GM19023 (cell line): ENCODE data around the gene PDGFRA.
"Not testable (repeated sequence)": the region's sequence is repeated elsewhere in the genome, so short reads cannot be mapped to it uniquely, and the experiment has no call there.

Experiments used
- ATAC-seq: cut with Tn5 transposase; IDR thresholded peaks from one replicate; pipeline ENCODE4 v1.9.1; 2021; ENCODE audit warnings: mild to moderate bottlenecking, moderate library complexity; ENCODE audit not compliant: unreplicated experiment

Gene PDGFRA

GRCh38 chr4:54317690-54318089, 88.6 kb downstream of the PDGFRA start:
- no peak for ATAC-seq

GRCh38 chr4:54318904-54319303, 89.8 kb downstream of the PDGFRA start:
- no peak for ATAC-seq

- no peak for ATAC-seq
Observed at GRCh38 chr4:54320826-54321685, 92.0 kb downstream of the PDGFRA start.

- ATAC-seq, result peak; percentile 88
Observed at GRCh38 chr4:54322818-54323417, 93.8 kb downstream of the PDGFRA start.

GRCh38 chr4:54330896-54331295, 101.8 kb downstream of the PDGFRA start:
- no peak for ATAC-seq

DNA sequence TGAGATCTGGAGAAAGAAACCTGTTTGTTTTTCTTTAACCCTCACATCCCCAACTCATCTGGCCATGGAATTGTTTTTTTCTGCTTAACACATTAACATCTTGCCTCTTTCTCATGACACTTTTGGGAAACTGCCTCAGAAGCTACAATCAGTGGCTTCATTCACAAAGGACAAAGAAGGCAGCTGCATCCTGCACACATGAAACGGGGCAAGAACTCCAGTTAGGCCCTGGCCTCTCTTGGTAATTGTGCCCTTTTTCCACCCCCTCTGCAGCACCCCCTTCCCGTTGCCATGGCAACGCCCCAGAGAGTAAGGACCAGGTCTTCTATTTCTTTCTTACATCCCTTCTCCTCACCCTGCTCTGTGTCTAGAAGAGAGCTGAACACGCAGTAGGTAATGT, 103.4 kb downstream of the PDGFRA start:
- ATAC-seq, result no peak

DNA sequence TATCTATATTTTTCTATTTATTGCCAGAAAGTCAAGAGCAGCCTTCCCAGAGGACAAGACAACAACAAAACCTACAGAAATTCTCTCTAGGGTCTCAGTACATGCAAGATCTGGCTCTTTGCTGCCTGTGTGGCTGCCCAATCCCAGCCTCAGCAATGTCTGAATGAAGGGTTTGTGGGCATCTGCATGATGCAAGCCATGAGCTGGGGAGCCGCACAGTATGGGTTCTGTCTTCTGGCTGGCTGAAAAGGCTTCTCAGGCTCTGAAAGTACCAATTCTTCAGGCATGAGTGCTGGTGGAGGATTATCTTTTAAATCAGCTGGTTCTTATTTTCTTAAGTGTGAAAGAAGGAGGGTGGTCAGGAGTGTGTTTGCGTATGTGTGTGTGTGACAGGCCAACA, 104.6 kb downstream of the PDGFRA start:
- ATAC-seq, result no peak

- ATAC-seq, result not testable (repeated sequence)
Observed at GRCh38 chr4:54334769-54335168, 105.7 kb downstream of the PDGFRA start.

DNA sequence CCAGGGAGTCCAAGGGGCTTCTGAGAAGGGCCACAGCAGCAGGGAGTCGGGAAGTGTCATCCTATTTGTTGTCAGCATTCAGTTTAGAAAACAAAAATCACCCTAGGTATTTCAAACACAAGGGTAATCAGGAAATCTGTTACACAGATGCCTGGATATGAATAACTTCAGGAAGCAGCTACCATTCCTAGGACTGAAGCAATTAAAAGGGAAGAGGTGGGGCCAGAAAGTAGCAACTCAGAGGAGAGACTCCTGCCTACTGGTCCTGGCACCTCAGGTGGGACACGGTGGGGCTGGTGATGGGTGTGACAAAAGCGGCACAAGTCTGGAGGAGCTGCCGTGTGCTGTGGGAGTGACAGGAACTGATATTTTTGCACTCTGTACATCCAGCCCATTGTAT, 107.9 kb downstream of the PDGFRA start:
- no peak for ATAC-seq

DNA sequence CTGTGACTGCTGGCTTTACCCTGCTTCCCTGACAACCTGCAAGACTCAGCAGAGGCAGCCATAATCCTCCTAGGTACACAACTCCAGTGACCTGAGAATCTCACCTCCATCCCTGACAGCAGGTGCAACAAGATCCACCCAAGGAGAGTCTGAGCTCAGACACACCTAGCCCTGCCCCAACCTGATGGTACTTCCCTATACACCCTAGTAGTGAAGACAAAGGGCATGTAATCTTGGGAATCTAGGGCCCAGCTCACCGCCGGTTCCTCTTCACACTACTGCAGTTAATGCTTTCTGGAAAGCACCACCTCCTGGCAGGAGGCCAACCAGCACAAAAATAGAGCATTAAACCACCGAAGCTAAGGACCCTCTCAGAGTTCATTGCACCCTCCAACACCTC, 113.0 kb downstream of the PDGFRA start:
- ATAC-seq, result not testable (repeated sequence)
